HG03432 (cell line): Measurements from ENCODE around the gene NIPBL.
"Not testable (repeated sequence)": the region's sequence is repeated elsewhere in the genome, so short reads cannot be mapped to it uniquely, and the experiment has no call there.

Experiments used
- ATAC-seq: cut with Tn5 transposase; IDR thresholded peaks from one replicate; pipeline ENCODE4 v1.9.1; 2021; ENCODE audit warnings: mild to moderate bottlenecking, moderate library complexity; ENCODE audit not compliant: unreplicated experiment

NIPBL gene

GRCh38 chr5:36944607-36945225, 68.1 kb downstream of the NIPBL start:
- no peak for ATAC-seq

GRCh38 chr5:36945687-36946086, 69.1 kb downstream of the NIPBL start:
- ATAC-seq, result no peak

- no peak for ATAC-seq
These were observed 69.5 kb downstream of the NIPBL start for GRCh38 chr5:36946101-36946500.

DNA sequence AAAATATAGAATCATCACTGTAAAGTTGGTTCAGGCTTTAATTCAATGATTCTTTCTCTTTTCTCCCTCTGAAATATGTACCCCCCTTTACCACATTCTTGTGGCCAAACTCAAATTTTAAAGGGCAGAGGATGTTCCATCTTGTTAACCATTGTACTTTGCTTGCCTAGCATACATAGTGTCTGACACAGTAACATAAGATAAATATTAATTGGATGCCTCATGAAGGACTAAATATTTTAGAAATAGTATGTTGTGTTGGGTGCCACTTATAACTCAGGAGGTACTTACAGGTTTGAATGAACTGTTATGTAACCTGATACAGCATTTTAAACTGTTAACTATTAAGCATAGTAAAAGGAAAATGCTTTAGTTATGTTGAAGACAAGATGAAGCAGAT, 71.5 kb downstream of the NIPBL start:
- ATAC-seq, result no peak

DNA sequence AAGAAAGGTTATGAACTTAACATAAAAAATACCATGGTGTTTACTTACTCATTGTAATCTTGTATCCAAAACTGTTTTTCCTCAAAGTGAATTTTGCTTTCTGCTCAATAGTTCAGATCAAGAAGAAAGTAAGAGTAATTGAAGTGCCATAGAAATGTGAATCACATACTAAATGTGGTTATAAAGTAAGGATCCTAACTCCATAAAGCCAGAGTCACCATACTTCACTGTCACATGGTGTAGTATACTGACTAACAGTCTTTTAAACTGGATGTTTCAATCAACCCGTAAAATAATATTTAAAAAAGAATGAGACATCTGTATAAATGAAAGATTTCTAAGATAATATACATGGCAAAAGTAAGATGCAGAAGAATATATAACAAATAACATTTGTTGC, 72.1 kb downstream of the NIPBL start:
- ATAC-seq, result no peak

DNA sequence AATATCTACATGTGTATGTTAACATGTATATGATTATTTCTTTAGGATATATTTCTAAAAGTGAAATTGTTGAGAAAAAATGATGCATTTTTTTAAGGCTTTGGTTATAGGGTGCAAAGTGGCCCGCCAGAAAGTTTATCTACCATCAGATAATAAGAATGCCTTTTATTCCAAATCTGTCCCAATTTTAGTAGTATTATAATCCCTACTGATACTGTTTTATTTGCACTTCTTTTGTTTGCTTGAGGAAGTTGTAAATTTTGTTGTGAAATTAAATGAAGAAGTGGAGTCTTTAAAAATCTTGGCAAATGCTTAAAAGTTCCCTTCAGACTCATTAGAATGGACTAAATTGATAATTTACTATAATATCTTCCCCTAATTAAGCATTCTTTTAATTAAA, 73.0 kb downstream of the NIPBL start:
- no peak for ATAC-seq

GRCh38 chr5:36950586-36951457, 74.3 kb downstream of the NIPBL start:
- no peak for ATAC-seq

DNA sequence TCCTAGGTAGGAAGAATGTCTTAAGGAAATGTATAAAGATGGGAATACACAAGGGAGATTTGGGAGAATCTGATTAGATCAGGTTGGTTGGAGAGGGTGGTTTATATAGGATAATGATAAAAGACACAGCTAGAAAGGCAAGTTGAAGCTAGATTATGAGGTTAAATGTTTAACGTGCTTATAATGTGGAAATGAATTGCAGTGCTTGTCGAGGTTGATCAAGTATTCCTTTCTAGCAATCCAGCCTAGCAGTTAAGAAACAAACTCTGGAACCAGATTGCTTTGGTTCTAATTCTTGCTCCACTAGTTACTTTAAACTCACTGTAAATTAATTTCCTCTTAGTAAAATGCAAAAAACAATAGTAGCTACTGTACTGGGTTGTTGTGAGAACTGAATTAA, 76.5 kb downstream of the NIPBL start:
- ATAC-seq, result no peak

GRCh38 chr5:36957953-36958537, 81.5 kb downstream of the NIPBL start:
- ATAC-seq, result no peak

- ATAC-seq, result no peak
These were observed 82.0 kb downstream of the NIPBL start for GRCh38 chr5:36958612-36959011.

GRCh38 chr5:36965179-36965578, 88.6 kb downstream of the NIPBL start:
- ATAC-seq, result no peak

DNA sequence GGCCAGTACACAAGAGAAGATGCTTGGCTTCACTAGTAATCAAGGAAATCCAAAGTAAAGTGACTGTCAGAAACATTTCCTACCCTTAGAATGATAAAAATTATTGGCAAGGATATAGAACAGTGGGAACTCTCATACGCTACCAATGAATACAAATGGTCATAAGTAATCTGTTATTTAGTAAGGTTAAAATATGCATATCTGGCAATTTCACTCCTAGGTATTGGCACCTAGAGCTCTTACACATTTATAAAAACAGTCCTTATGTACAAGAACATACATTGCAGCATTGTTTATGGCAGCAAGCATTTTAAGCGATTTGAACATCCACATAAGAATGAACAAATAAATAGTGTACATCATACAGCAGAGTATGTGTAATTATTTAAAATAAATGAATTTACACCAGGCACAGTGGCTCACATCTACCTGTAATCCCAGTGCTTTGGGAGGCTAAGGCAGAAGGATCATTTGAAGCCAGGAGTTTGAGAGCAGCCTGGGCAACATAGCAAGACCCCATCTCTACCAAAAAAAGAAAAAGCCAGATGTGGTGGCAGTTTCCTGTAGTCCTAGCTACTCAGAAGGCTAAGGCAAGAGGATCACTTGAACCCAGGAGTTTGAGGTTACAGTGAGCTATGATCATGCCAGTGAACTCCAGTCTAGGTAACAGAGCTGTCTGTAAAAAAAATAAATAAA, 93.3 kb downstream of the NIPBL start:
- no peak for ATAC-seq

DNA sequence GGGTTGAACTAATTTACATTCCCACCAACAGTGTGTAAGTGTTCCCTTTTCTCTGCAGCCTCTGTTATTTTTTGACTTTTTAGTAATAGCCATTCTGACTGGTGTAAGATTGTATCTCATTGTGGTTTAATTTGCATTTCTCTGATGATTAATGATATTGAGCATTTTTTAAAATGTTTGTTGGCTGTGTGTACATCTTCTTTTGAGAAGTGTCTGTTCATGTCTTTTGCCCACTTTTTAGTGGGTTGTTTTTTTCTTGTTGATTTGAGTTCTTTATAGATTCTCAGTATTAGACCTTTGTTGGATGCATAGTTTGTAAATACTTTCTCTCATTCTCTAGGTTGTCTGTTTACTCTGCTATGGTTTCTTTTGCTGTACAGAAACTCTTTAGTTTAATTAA, 101.6 kb downstream of the NIPBL start:
- ATAC-seq, result no peak

DNA sequence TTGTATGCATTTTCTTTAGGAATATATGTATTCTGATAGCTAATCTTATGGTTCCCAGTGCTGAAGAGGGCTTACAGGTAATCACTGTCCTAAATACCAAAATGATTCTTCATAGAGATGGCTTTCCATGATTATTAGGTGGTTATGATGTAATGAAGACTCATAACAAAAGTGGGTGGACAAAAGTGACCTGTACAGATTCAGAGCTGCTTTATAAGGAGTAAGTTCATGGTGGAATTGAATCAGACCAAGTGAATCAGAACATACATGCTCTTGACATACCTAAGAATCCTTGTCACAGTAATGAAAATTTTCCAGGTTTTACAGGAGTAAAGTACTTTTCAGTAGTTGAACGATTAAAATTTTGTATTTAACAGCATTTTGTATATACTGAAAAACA, 105.6 kb downstream of the NIPBL start:
- no peak for ATAC-seq

GRCh38 chr5:36985387-36985786, 108.8 kb downstream of the NIPBL start:
- ATAC-seq, result no peak

DNA sequence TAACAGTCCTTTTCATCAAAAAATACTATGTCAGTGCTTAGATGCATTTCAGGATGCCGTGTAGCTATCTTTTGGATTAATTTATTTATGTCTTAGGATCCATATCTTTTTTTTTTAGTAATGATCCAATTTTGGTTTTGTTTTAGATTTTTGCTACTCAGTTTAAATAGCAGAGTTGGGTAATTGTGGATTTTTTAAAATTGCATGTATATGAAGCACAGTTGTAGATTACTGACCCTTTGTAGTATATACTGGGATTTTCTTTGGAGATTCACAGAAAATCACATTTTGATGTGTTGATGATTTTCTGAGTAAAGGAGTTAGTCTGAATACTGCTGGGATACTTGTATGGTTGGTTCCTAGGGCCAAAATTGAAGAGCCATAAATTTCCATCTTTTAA, 111.8 kb downstream of the NIPBL start:
- ATAC-seq, result no peak

GRCh38 chr5:36998578-36998977, 122.0 kb downstream of the NIPBL start:
- no peak for ATAC-seq

GRCh38 chr5:37002176-37002751, 125.7 kb downstream of the NIPBL start:
- ATAC-seq, result no peak

- no peak for ATAC-seq
These were observed 128.7 kb downstream of the NIPBL start for GRCh38 chr5:37005252-37005651.

DNA sequence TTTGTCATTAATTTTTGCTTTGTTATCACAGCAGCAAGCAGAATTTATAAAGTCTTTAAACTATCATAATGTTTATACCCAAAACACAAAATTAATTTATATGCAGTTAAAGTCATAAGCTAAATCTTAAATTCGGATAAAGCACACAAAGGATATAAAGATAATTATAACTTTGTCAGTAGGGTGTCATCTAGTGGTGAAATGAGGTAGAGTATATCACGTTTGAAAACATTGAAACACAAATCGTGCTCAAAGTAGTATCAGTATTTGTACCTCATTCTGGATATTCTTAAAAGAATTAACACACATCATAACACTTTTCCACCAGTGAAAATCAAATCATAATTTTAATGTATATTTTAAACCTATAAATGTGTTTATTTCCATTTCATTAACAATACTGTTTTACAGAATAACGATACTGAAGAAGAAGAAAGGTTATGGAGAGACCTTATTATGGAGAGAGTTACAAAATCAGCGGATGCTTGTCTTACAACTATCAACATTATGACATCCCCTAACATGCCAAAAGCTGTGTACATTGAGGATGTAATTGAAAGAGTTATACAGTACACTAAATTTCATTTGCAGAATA, 129.5 kb downstream of the NIPBL start:
- ATAC-seq, result no peak

DNA sequence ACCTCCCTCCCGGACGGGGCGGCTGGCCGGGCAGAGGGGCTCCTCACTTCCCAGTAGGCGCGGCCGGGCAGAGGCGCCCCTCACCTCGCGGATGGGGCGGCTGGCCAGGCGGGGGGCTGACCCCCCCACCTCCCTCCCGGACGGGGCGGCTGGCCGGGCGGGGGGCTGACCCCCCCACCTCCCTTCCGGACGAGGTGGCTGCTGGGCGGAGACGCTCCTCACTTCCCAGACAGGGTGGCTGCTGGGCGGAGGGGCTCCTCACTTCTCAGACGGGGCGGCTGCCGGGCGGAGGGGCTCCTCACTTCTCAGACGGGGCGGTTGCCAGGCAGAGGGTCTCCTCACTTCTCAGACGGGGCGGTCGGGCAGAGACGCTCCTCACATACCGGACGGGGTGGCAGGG, 136.6 kb downstream of the NIPBL start:
- not testable (repeated sequence) for ATAC-seq
